ENCODE data around the gene RHOB.

RHOB gene

GRCh38 chr2:20484810-20485611 lies 38.1 kb downstream of the RHOB start (continued):
- TF ChIP-seq CREB5 (CRISPR knock-in tag; IDR thresholded peaks at IDR 0.05; ENCODE audit: low read depth): no peak
- TF ChIP-seq BACH2 (CRISPR knock-in tag; IDR thresholded peaks at IDR 0.05; ENCODE audit: borderline replicate concordance): no peak
- TF ChIP-seq GLIS3 (CRISPR knock-in tag; IDR thresholded peaks at IDR 0.05): no peak
- no peak for TF ChIP-seq ZFP3 (CRISPR knock-in tag; IDR thresholded peaks at IDR 0.05)

- no peak for ATAC-seq
- no peak for TF ChIP-seq BACH2 (CRISPR knock-in tag; IDR thresholded peaks at IDR 0.05; ENCODE audit: borderline replicate concordance)
- no peak for TF ChIP-seq ESRRG (CRISPR knock-in tag; IDR thresholded peaks at IDR 0.05)
- no peak for TF ChIP-seq PPARA (CRISPR knock-in tag; IDR thresholded peaks at IDR 0.05; ENCODE audit: borderline replicate concordance)
- no peak for TF ChIP-seq ISL1 (CRISPR knock-in tag; IDR thresholded peaks at IDR 0.05)
- no peak for TF ChIP-seq ZNF565 (CRISPR knock-in tag; conservative IDR thresholded peaks at IDR 0.05; ENCODE audit: low read depth)
- no peak for TF ChIP-seq SNAI2 (CRISPR knock-in tag; IDR thresholded peaks at IDR 0.05)
- TF ChIP-seq OSR1 (CRISPR knock-in tag; IDR thresholded peaks at IDR 0.05): no peak
- TF ChIP-seq, protein P1, sequence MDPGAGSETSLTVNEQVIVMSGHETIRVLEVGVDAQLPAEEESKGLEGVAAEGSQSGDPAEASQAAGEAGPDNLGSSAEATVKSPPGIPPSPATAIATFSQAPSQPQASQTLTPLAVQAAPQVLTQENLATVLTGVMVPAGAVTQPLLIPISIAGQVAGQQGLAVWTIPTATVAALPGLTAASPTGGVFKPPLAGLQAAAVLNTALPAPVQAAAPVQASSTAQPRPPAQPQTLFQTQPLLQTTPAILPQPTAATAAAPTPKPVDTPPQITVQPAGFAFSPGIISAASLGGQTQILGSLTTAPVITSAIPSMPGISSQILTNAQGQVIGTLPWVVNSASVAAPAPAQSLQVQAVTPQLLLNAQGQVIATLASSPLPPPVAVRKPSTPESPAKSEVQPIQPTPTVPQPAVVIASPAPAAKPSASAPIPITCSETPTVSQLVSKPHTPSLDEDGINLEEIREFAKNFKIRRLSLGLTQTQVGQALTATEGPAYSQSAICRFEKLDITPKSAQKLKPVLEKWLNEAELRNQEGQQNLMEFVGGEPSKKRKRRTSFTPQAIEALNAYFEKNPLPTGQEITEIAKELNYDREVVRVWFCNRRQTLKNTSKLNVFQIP (CRISPR knock-in tag; IDR thresholded peaks at IDR 0.05; ENCODE audit: borderline replicate concordance, low read depth): no peak
- TF ChIP-seq RARB (CRISPR knock-in tag; IDR thresholded peaks at IDR 0.05): no peak
- no peak for TF ChIP-seq ARNTL (CRISPR knock-in tag; IDR thresholded peaks at IDR 0.05; ENCODE audit: borderline replicate concordance, low read depth)
- TF ChIP-seq PATZ1 (CRISPR knock-in tag; IDR thresholded peaks at IDR 0.05; ENCODE audit: borderline replicate concordance): no peak
- no peak for TF ChIP-seq TOX (CRISPR knock-in tag; IDR thresholded peaks at IDR 0.05; ENCODE audit: borderline replicate concordance)
- TF ChIP-seq ZNF70 (CRISPR knock-in tag; IDR thresholded peaks at IDR 0.05): no peak
- TF ChIP-seq ZFP3 (CRISPR knock-in tag; IDR thresholded peaks at IDR 0.05): no peak
- no peak for TF ChIP-seq ZNF8 (CRISPR knock-in tag; IDR thresholded peaks at IDR 0.05)
These were observed 38.9 kb downstream of the RHOB start for GRCh38 chr2:20485612-20486388.

- no peak for ATAC-seq
- TF ChIP-seq, protein P2, sequence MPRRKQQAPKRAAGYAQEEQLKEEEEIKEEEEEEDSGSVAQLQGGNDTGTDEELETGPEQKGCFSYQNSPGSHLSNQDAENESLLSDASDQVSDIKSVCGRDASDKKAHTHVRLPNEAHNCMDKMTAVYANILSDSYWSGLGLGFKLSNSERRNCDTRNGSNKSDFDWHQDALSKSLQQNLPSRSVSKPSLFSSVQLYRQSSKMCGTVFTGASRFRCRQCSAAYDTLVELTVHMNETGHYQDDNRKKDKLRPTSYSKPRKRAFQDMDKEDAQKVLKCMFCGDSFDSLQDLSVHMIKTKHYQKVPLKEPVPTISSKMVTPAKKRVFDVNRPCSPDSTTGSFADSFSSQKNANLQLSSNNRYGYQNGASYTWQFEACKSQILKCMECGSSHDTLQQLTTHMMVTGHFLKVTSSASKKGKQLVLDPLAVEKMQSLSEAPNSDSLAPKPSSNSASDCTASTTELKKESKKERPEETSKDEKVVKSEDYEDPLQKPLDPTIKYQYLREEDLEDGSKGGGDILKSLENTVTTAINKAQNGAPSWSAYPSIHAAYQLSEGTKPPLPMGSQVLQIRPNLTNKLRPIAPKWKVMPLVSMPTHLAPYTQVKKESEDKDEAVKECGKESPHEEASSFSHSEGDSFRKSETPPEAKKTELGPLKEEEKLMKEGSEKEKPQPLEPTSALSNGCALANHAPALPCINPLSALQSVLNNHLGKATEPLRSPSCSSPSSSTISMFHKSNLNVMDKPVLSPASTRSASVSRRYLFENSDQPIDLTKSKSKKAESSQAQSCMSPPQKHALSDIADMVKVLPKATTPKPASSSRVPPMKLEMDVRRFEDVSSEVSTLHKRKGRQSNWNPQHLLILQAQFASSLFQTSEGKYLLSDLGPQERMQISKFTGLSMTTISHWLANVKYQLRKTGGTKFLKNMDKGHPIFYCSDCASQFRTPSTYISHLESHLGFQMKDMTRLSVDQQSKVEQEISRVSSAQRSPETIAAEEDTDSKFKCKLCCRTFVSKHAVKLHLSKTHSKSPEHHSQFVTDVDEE (CRISPR knock-in tag; IDR thresholded peaks at IDR 0.05): no peak
- TF ChIP-seq ZNF70 (CRISPR knock-in tag; IDR thresholded peaks at IDR 0.05) (no peak), GLIS3 (CRISPR knock-in tag; IDR thresholded peaks at IDR 0.05) (no peak), CREB5 (CRISPR knock-in tag; IDR thresholded peaks at IDR 0.05; ENCODE audit: low read depth) (no peak), ESRRG (CRISPR knock-in tag; IDR thresholded peaks at IDR 0.05) (no peak), PATZ1 (CRISPR knock-in tag; IDR thresholded peaks at IDR 0.05; ENCODE audit: borderline replicate concordance) (no peak), TOX (CRISPR knock-in tag; IDR thresholded peaks at IDR 0.05; ENCODE audit: borderline replicate concordance) (no peak), PPARA (CRISPR knock-in tag; IDR thresholded peaks at IDR 0.05; ENCODE audit: borderline replicate concordance) (no peak), TCF4 (CRISPR knock-in tag; IDR thresholded peaks at IDR 0.05; ENCODE audit: borderline replicate concordance) (no peak), ZNF8 (CRISPR knock-in tag; IDR thresholded peaks at IDR 0.05) (no peak)
These were observed 39.7 kb downstream of the RHOB start for GRCh38 chr2:20486571-20486970.

All from SK-N-SH treated with all-trans-retinoic acid at 6 μM for 48 hours (cell line).